ENCODE results near the gene PLAGL2.
"Not testable (repeated sequence)": the region's sequence is repeated elsewhere in the genome, so short reads cannot be mapped to it uniquely, and the experiment has no call there.

Gene PLAGL2

DNA sequence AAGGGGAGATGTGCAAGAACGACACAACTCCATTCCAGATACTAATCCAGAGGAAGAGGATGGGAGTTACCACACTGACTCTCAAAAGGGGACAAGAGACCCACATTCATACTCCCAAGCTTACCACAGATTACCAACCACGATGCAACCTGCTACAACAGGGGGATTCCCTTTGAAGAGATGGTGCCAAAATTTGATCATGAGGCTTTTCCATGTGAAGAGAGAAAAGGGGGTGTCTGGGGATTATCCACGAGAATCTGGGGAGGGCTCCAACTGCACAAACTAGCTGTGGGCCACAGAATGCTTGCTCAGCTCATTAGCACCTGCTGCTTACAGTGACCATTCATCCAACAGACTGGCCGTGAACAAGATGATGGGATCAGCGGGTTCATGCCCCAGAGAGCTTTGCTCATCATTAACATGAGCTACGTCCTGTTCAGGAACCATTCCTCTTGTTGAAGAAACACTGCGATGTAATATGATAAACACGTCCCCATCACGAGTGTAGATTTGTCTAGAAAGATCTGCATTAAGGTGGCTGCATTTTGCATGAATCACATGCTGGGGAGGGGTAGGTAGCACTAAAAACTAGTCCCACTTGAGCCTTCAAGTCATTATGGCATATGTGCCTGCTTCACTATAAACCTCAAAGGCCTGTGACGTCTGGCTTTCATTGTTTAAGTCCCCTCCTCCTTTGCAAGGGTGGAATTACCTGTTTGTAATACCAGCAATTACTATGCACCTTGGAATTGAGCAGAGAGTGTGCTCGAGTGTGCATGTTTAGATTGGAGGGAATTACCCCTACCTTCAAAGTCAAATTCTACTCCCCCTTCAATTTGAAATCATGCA lies 4.0 kb downstream of the PLAGL2 start:
- no peak for DNase-seq

DNA sequence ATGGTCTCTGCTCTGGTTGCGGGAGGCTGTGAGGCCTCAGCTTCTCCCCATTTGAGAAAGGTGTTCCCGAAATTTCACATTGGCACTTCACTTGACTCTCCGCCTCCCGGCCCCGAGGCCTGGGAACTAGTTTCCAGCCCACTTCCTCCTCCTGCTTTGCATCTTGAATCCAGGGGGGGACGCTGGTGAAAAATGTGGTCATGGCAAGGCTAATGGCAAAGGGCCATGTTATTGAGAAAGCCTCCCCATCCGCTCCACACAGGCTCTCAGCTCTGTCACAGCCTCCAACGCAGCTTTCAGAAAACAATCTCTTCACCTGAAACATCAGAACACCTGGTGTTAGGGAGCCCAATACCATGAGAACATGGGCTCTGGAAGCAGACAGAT lies 5.6 kb downstream of the PLAGL2 start:
- no peak for DNase-seq

DNA sequence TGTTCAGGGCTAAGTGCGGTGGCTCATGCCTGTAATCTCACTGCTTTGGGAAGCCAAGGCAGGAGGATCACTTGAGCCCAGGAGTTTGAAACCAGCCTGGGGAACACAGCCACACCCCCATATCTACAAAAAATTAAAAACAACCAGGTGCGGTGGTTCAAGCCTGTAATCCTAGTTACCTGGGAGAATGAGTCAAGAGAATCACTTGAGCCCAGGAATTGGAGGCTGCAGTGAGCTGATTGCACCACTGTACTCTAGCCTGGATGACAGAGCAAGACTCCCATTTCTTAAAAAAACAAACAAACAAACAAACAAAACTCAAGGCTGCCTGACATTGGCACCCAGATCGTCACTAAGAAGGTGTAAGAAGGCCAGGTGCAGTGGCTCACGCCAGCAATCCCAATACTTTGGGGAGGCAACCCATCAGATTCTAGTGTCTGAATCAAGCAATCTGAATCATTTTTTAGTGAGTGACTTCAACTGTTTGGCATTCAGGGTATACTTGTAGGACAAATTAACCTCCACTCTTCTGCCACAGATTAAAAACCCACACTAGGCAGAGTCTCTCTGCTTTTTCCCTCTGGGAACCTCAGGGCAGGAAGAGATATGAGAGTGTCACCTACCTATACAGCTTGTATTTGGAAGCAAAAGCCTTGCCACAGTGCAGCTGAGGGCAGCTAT lies 6.1 kb downstream of the PLAGL2 start:
- peak; percentile 34 for DNase-seq

DNA sequence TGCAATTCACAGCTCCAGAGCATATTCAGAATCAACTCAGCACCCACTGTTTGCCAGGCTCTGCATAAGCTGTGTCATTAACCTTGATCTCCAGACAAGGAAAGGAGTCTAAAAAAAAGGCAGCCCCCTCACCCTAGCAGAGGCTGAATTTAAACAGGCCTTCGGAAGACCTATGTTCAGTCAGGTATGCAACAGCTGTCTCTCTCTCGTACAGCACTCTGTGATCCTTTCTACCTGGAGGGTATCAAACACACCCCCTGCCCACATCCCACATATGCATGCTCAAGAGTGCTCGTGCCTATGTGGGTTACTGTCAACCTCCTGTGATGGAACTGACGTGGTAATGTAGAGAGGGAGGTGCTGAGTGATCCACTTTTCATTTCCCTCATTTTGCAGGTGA lies 8.5 kb downstream of the PLAGL2 start:
- DNase-seq: no peak

DNA sequence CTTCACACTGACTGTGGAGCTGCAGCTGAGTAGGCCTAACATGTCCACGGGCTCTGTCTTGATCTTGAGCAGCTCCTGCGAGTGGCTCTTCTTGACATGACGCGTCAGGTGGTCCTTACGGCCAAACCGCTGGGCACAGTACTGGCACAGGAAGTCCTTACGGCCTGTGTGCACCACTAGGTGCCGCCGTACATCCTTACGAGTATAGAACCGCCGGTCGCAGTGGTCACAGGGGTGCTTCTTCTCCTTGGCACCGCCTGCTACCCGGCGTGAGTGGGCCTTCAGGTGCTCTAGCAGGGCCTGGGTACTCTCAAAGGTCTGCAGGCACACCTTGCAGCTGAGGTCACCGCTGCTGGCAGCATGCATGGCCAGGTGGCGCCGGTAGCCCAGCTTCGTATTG lies 10.4 kb downstream of the PLAGL2 start:
- DNase-seq: not testable (repeated sequence)

DNA sequence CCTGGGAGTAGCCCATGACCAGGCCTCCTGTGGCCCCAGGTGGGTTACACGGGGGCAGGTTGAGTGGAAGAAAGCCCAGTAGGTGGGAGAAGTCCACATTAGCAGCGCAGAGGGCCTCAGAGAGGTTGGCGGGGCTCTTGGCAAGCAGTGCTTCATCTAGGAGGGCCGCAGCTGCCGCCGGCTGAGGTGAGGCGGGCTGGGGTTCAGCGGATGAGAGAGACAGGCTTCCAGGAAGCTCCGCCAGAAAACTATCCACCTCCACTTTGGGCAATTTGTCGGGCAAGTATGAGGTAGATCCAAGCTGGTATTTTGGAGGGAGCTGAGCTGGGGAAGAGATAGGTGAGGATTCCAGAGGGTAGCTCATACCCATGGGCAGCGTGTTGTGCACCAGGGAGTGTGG lies 10.9 kb downstream of the PLAGL2 start:
- DNase-seq: not testable (repeated sequence)

DNA sequence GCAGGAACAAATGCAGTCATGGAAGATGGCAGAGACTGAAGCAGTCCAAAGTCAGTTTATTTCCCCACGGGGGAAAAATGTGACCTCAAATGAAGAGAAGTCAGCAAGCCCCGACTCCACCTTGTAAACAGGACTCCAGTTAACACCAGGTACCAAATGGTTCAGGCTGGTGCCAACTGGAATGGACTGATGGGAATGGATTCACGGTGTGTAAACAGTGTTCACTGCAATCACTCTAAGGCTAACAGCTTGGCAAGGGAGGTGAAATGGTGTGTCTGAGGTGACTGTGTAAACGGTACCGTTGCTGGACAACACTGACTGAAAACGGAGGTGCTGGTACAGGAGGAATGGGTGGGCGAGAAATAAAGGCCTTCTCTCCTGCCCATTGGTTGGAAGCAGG lies 12.0 kb downstream of the PLAGL2 start:
- no peak for DNase-seq

DNA sequence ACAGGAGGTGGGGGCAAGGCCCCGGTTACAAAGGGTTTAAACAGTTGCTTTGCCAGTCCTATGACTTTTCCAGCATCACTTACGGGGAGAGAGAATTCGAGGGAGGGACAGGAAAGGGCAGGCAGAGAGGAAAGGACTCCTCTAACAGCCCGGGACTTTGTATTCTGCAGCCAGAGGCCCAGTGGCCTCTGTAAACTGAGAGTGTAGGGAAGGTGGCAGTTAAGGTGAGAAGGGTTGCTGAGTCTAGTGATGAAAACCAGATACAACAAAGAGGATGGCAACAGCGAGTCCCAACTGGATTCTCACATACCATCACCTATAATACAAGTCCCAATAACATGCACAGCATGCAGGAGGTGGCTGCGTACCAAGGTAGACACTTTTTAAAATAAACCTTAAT lies 13.5 kb downstream of the PLAGL2 start:
- no peak for DNase-seq

DNA sequence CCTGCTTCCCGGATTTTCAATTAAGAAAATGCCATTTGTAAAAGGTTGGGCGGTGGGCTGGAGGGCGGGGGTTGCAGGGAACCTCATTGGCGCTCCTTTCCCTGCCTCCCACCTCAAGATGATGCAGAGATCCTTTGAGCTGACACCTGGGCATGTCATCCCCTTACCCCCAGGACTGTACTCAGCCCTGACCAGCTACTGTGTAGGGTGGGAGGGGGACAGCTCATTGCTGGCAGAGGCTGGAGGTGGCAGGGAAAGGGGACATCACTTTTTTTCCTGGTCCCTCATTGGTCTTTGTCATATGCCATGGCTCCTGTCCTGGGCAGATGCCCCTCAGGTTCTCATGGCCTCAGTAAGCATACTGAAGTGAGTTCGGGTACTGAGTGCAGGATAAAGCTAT lies 14.2 kb downstream of the PLAGL2 start:
- not testable (repeated sequence) for DNase-seq

DNA sequence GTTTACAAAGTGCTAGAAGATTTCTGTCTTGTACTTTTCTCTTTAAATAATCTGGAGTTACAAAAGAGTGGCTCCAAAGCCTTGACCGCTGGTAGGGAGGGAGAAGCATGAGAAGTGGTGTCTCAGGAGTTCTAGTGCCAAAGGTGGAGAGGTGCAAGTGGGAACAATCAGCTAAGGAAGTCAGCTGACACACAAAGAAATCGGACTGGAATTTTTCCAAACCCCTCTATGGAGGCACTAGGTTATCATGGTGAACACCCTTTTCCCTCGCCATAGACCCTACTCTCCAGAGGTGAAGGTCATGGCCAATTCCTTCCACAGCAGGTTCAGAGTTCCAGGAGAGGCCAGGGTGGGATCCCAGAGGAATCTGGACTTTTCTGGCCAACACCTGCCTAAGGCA lies 14.8 kb downstream of the PLAGL2 start:
- no peak for DNase-seq

DNA sequence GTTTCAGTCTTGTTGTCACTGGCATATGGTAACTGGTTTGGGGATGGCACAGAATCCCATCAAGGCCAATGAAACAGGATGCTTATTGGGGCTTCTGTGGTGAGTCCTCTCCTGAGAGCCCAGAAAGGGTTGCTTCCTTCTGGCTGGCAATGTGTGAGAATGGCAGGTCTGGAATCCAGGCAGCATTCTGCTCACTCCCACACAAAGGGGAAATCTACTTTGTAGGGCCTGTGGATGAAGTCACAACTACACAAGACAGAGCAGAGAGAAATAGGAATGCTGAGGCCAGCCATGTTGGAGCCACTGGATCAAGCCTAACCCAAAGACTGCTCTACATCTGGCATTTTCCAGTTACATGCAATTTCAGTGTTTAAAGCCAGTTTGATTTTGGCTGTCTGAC lies 15.7 kb downstream of the PLAGL2 start:
- no peak for DNase-seq

DNA sequence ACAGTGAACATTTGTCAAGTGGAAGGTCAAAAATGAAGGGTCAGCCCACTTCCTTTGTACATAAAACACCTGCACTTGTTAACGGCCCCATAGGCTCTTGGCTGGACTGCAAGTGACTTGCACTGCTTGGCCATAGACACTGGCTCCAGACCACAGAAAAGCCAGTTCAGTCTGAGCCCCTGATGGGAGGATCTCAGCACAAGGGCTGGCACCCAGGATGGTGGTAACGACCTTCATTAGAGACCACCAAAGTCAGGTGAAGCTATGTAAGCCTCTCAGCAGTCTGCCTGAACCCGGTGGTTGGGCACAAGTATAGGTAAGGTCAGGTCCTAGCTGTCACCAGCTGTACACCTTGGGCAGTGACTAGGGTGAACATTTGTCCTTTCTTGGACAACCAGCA lies 16.1 kb downstream of the PLAGL2 start:
- DNase-seq: no peak

DNA sequence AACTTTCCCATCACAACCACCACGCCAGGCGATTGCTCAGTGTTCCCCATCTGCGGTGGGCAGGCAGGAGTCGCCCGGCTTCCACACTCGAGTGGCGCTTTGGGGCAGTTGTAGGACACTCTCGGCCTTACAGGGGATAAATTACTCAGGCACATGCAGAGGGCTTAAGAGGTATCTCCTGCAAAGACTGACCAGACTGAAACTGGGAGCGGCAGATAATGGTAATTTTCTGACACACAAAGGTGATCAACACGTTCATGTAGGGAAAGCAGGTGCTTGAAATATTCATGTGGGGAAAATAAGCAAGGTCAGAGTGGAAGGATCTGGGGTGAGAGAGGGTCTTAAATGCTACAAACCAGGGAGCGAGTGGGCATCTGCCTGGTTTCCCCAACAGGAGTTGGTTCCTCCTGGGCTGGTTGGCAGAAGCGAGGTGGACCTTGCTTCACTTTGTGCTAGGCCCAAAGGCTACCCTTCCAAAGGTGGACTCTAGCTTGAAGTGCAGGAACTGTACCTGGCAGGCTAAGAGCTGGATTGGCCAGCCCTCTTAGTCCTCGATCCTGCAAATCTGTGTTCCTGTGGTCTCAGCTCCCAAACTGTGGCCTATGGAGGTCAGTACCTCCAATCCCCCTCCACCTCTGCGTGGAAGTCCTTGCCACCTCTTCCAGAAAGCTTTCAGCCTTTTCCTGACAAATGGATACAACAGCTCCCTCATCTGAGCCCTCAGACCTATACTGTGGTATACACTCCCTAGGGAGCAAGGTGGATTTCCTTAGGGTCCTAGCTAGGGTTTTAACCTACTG lies 16.7 kb downstream of the PLAGL2 start:
- DNase-seq: no peak

DNA sequence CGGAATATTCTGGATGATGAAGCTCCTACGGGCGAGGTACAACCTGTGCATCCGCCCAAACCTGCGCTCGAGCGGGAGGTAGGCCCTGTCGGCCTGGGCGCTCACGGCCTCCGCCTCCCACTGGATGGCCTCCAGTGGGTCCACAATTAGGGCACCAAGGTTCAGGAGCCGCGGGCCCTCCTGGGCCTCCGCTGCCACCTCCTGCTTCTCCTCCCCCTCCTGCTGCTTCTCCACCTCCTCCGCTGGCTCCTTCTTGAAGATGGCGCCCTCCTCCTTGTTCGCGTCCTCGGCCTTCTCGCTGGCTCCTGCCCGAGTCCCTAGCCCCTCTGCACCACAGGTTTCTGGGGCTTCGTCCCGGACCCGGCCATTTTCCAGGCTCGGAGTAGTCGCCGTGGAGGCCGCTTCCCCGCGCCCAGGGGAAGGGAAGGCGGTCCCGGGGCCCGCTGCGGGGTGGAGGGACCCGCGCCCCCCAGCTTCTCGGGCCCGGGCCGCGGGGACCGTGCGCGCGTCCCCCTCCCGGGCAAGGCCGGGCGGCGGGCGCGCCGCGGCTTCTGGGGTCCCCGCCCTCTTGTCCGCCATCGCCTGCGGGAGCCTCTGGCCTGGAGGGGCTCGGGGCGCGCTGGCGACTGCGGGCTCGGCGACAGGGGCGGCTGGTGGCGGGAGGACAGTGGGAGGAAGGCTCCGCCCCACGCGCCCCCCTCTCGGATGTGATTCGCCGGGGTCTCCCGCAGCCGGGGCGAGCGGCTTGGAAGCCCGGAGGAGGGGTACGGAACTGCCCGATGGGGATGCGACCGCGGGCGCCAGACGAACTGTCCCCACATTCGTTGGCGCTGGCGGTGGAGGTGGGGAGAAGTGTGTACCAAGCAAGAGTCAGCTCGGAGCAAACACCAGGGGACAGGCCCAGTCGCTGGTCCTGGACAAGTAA lies 17.6 kb downstream of the PLAGL2 start:
- no peak for DNase-seq

DNA sequence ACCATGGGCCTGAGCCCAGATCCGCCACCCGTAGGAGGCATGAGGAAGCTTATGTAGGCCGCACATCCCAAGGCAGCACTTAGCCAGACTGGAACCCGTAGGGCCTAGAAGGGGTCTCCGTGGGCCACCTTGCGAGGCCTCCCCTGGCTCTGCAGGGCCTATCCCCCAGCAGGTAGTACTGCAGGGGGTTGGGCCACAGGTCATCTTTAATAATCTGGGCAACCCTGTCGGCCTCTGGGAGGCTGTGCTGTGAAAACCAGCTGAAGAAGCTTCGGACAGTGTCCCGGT lies 18.5 kb downstream of the PLAGL2 start:
- DNase-seq: no peak

DNA sequence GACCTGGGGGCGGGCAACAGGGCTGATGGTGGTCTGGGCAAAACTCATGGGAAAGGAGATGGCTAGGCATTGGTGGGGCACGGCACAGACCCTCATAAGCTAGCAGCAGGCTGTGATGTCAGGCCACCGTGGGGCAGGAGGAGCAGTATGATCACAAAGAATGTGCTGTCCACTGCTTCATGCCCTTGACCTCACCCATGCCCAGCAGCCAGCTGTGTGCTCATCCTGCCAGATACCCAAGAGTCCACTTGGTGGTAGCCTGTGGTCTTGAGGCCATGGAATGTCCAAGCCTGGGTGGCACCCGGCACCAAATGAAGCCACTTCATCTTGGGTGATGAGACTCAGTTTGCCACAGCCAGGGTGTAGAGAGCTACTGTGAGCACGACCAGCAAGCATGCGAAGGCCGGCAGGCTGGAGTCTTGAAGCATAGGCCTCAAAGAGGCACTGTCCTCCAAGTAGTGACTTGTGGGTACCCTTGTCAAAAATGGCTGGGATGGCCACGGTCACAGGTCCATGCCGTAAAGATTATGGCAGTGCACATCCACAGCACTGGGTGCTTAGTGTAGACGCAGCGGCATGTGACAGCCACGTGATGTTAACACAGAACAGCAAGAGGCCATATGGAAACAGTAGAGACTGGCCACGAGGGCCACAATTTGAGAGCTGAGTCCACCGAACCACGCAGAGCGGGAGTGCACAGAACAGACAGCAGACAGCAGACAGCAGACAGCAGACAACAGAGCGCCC lies 19.0 kb downstream of the PLAGL2 start:
- no peak for DNase-seq

DNA sequence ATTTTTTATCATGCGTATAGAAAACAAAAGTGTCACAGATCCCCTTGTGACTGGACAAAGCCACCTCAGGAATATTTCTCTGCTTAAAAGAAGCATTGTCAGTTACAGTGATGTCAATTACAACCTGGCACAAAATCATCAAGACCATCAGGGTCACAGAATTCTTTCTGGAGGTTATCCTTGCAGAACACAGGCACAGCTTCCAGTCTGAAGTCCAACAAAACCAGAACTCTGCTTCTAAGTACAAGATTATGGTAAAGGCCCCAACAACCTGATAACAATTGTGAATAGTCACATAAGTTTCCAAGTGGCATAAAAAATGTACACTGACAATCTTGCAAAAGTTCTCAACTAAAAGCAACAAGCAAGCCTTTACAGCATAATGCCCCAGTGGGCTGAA lies 21.0 kb downstream of the PLAGL2 start:
- no peak for DNase-seq

DNA sequence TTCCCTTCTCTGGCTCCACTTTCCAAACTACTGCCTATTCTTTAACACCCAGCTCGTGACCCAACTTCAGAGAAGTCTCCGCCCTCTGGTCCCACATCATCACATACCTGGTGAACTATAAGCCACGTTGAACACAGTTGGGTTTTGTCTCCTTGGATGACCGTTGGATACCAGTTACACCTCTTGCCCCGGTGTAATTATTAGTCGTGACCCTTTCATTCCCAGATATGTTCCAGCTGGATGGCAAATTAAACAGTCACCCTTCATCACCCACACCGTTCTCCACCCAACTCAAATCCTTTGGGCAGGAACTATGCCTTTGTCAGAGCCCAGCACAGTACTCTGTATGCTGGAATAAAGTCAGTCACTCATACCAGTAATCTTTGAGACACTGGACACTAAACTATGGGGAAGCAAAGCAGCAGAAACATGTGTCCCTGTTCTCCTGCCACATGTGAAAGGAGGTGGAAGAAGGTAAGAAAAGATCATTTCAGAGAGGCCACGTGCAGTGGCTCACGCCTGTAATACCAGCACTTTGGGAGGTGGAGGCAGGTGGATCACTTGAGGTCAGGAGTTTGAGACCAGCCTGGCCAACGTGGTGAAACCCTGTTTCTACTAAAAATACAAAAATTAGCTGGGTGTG lies 22.5 kb downstream of the PLAGL2 start:
- DNase-seq: no peak

DNA sequence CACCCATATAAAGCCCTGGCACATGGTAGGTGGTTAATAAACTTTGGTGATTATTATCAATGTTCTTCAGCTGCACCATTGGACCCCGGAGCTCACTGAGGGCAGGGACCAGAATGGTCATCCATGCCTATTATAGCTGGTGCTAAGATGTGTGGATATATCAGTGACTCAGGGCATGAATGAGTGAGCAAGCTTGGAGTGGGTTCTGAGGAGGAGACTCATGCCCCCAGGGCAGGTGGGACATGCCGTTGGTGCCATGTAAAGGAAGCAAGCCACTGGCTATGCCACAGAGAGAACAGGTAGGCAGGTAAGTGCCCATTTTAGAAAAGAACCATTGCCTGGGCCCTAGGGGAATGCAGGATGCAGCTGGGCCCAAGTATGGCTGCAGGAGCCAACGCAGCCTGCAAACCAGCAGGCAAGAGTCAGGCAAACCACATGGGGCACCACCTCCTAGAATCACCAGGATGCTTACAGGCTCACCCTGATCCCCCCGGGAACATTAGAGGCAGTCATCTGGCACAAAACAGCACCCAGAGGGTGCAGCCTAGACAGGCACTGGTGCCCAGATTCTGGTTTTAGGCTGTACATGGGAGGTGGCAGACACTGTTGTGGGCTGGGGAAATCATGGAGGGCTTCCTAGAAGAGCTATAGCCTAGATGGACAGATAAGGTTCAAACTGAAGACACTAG lies 23.5 kb downstream of the PLAGL2 start:
- DNase-seq: no peak

DNA sequence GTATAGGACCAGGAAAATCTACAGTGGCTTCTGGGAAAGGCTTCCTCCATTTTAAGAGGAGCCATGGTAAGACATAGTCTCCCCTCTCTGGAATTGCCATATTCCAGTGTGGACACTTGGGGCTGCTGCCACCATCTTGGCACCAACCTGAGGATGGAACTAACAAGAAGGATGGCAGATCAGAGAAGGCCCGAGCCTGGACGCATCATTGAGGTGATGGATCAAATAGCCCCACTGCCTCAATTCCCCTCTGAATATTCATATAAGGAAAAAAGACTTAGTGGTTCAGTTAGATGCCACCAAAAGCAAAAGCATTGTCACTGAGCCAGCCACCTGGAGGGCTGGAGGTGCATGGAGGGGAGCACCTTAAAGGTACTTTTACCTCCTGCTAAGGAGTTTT lies 25.9 kb downstream of the PLAGL2 start:
- no peak for DNase-seq

DNA sequence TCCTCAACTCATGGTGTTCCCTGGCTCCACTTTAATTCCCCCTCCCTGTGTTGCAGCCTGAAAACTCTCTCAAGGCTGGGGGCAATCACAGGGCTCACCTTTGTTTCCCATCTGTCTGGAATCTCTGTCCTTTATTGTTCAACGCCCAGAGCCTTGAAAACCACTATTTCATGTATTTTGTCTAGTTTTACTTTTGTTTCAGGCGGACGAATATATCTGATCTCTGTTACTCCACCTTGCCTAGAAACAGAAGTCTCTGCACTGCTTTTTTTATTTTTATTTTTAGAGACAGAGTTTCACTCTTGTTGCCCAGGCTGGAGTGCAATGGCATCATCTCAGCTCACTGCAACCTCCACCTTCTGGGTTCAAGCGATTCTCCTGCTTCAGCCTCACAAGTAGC lies 27.6 kb downstream of the PLAGL2 start:
- DNase-seq: no peak

All from kidney glomerular epithelial cell (primary cell).